ENCODE results near the gene DENND1A. TPM values are rescaled to one million over a fixed set of nuclear protein-coding genes. Genes with fewer than 3 reads are reported as not detected.
"Not testable (repeated sequence)": the region's sequence is repeated elsewhere in the genome, so short reads cannot be mapped to it uniquely, and the experiment has no call there.

Gene DENND1A
- total RNA-seq, 2 donors from 2014 or later: 18.9 to 26.8 TPM

DNA sequence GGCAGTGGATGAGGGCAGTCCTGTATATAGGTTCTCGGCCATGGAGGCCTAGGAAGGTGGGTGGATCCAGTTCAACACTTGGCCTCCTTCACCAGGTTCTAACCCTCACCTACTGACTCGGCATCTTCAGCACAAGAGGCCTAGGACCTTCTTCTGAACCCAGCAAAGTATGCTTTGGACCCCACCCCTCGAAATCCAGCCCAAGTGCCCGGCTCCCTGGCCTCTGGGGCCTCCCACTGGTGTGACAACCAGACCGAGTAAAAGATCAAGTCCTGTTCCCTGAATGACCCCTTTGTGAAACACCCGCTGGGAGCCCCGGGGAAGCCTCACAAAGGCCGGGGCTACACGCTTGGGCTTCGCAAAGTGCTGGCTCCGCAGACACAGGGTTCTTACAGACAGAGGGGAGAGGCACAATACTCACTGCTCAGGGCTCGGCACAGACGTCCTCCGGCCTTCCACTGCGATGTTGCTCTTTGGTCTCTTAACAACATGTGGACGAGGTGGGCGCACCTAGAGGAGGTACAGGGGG is 526.9 kb downstream of the DENND1A start:
- Histone ChIP-seq H3K4me1 (replicated peaks) (no peaks in the 10 kb centered on the region), H3K36me3 (no peaks in the 10 kb centered on the region), H3K4me3 (no peak overlapping the region), H3K27me3 (replicated peaks; ENCODE audit: insufficient read depth) (no peaks in the 10 kb centered on the region), H3K9me3 (no peaks in the 10 kb centered on the region), H3K27ac (no peak overlapping the region)
- no peak for TF ChIP-seq POLR2A (IDR thresholded peaks at IDR 0.05)
- TF ChIP-seq, protein P1, sequence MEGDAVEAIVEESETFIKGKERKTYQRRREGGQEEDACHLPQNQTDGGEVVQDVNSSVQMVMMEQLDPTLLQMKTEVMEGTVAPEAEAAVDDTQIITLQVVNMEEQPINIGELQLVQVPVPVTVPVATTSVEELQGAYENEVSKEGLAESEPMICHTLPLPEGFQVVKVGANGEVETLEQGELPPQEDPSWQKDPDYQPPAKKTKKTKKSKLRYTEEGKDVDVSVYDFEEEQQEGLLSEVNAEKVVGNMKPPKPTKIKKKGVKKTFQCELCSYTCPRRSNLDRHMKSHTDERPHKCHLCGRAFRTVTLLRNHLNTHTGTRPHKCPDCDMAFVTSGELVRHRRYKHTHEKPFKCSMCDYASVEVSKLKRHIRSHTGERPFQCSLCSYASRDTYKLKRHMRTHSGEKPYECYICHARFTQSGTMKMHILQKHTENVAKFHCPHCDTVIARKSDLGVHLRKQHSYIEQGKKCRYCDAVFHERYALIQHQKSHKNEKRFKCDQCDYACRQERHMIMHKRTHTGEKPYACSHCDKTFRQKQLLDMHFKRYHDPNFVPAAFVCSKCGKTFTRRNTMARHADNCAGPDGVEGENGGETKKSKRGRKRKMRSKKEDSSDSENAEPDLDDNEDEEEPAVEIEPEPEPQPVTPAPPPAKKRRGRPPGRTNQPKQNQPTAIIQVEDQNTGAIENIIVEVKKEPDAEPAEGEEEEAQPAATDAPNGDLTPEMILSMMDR (IDR thresholded peaks at IDR 0.05): no peak
- TF ChIP-seq POLR2AphosphoS5 (IDR thresholded peaks at IDR 0.05): no peak
- 85% methylated on average over 17 of the region's 17 CpGs for WGBS
- no peak for DNase-seq (ENCODE audit: low spot score)
- intact Hi-C loops (cut with DNase I): loop anchor here (5.0 to 10.0 kb wide), 2 partner anchors 139 to 322 kb away; no protein-coding TSS in a partner anchor

DNA sequence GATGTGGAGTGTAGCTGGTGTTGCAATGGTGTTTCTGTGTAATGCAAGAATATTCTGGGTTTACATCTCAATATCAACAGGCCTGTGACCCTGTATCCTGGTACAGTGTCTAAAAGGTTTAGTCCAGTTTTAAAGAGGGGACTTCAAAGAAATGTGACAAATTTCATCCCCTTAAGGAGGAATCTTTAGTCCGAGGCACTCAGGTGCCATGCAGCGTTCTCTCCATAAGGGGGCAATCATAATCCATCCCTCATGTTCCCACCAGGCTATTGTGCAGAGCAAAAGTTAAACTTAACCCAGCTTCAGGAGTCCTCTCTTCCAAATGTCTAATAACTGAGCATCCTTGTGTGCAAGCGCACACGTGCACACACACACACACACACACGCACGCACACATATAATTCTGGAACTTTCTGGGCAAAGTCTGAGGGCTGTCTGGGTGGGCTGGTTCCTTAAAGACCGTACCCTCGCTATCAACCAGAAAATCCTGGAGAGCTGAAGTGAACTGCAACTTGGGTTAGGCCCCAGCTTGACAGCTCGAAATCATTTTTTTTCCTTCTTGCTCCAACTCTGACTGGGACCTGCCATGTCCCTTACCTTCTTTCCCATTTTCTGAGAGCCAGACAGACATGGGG is 527.9 kb downstream of the DENND1A start:
- Histone ChIP-seq H3K27me3 (replicated peaks; ENCODE audit: insufficient read depth) (no peaks in the 10 kb centered on the region), H3K4me1 (replicated peaks) (no peaks in the 10 kb centered on the region), H3K9me3 (no peaks in the 10 kb centered on the region), H3K36me3 (no peaks in the 10 kb centered on the region), H3K27ac (peak overlapping the region; percentile 8 to 12), H3K4me3 (no peak overlapping the region)
- no peak for TF ChIP-seq POLR2AphosphoS5 (IDR thresholded peaks at IDR 0.05)
- TF ChIP-seq, protein P1 (IDR thresholded peaks at IDR 0.05): peak in 3 of 4 experiments; percentile 37 to 60 (median 57)
- no peak for TF ChIP-seq POLR2A (IDR thresholded peaks at IDR 0.05)
- DNase-seq (ENCODE audit: low spot score): no peak
- 46% methylated on average over 9 of the region's 9 CpGs for WGBS
- intact Hi-C loops (cut with DNase I): loop anchor here (2.0 to 10.0 kb wide), 3 partner anchors 140 to 639 kb away; no protein-coding TSS in a partner anchor

DNA sequence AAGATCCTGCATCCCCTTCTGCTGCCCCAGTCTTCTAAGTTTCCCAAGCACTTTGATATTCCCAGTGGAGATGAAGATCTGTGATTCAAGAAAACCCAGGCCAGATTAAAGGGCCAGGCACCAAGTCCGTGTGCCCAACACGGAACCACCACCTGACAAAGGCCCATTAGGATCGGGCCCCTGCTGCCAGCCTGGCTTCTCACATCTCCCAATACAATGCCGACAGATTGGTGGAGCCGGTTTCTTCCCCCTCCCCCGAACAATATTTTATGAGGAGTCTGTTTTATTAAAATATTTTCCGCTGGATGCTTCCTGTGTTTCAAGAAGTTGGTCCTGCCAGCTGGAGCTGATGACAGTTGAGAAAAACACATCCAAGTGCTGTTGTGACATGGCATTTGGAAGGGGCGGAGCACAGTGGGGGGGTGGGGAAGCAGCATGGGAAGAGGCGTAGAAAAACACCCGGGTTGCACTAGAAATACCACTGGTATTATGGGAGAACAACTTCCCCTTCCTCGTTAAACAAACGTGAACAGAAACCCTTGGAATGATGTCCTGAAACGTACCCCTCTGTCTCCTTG is 528.9 kb downstream of the DENND1A start:
- H3K4me3 ChIP-seq: no peak overlapping the region
- H3K36me3 ChIP-seq: no peaks in the 10 kb centered on the region
- peak overlapping the region; percentile 8 to 12 for H3K27ac ChIP-seq
- H3K9me3 ChIP-seq: no peaks in the 10 kb centered on the region
- no peaks in the 10 kb centered on the region for H3K27me3 ChIP-seq (replicated peaks; ENCODE audit: insufficient read depth)
- H3K4me1 ChIP-seq (replicated peaks): no peaks in the 10 kb centered on the region
- TF ChIP-seq POLR2AphosphoS5 (IDR thresholded peaks at IDR 0.05) (no peak), POLR2A (IDR thresholded peaks at IDR 0.05) (no peak)
- TF ChIP-seq, protein P1 (IDR thresholded peaks at IDR 0.05): no peak
- WGBS: 64% methylated on average over 13 of the region's 13 CpGs
- no peak for DNase-seq (ENCODE audit: low spot score)
- intact Hi-C loops (cut with DNase I): loop anchor here (2.0 to 10.0 kb wide), 3 partner anchors 141 to 640 kb away; no protein-coding TSS in a partner anchor

DNA sequence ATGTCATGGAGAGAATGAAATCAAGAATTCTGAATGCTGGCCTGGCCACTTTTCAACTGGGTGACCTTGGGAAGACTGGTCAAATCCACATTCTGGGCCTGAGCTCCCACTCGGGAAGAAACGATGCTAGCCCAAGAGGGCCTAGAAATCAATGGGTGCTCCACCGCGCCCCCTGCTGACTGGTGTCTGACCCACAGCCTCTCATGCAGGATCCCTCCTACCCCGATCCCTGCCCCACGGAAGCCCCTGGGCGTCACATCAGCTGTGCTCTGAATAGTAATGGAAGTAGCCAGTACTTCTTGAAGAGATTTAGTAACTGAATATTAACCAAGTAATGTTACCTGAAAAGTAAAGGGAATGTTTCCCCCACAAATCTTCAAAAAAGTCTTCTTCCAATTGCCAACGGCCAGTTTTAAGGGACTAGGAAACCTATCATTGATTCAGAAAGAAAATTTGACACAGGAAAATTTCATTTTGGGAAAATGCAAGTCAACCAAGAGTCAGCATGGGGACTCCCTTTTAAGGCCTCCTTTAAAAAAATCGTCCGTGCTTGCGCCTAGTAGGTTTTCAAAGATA is 530.0 kb downstream of the DENND1A start:
- WGBS: 81% methylated on average over 11 of the region's 11 CpGs
- H3K27ac ChIP-seq: no peak overlapping the region
- H3K4me1 ChIP-seq (replicated peaks): no peaks in the 10 kb centered on the region
- H3K27me3 ChIP-seq (replicated peaks; ENCODE audit: insufficient read depth): no peaks in the 10 kb centered on the region
- no peak for TF ChIP-seq POLR2A (IDR thresholded peaks at IDR 0.05)
- TF ChIP-seq, protein P1 (IDR thresholded peaks at IDR 0.05): peak in 1 of 4 experiments; percentile 18
- DNase-seq (ENCODE audit: low spot score): no peak
- no peaks in the 10 kb centered on the region for H3K36me3 ChIP-seq
- no peaks in the 10 kb centered on the region for H3K9me3 ChIP-seq
- intact Hi-C loops (cut with DNase I): loop anchor here (2.0 to 10.0 kb wide), 3 partner anchors 142 to 641 kb away; no protein-coding TSS in a partner anchor
- no peak overlapping the region for H3K4me3 ChIP-seq

DNA sequence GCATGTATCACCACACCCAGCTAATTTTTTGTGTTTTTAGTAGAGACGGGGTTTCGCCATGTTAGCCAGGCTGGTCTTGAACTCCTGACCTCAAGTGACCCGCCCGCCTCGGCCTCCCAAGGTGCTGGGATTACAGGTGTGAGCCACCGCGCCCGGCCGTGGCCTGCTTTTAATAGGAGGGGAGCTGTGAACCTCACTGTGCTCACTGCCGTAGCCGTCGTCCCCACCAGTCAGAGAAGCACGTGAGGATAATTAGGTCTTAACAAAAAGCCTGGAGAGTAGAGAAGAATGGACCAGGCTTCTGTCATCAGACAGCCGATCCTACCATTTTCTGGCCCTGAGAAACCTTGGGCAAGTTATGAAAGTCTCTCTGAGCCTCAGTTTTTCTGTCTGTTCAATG is 531.0 kb downstream of the DENND1A start:
- DNase-seq (ENCODE audit: low spot score); intact Hi-C loops (cut with DNase I); H3K9me3 ChIP-seq; H3K4me3 ChIP-seq; H3K27me3 ChIP-seq (replicated peaks; ENCODE audit: insufficient read depth); H3K4me1 ChIP-seq (replicated peaks); H3K27ac ChIP-seq; H3K36me3 ChIP-seq: not testable (repeated sequence)
- 94% methylated on average over 14 of the region's 14 CpGs for WGBS
